ENCODE measurements around the gene ITGB2. TPM values are rescaled to one million over a fixed set of nuclear protein-coding genes. Genes with fewer than 3 reads are reported as not detected.

Gene ITGB2
- total and polyA plus RNA-seq, 2 donors (not counting 1 experiment from before 2014, with no cell fraction given), result 0.05 TPM; not detected in 1

DNA sequence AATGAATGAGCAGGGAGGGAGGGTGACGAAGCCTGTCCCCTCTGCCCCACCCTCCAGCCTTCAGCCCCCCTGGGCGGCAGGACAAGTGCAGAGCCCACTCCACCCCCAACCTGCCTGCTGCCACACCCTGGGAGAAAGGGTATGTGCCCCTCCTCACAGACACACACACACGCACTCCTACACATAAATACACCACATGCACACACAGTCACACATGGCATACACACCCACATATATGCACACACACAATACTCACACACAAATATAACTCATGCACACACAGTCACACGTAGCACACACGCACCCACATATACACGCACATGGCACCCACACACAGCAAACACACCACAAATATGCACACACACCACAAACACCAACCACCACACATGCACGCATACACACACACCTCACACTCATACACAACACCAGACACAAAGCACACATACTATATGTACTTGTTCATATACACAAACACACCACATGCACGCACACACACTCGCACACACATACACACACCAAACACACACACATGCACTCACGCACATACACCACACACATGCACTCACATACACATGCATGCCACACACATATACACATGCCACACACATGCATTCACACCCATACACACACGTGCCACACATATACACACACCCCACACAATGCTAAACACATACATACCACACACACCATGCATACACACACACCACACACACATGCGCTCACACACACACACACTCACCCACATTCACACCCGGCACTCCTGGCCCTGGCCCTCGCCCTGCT is 16.4 kb downstream of the ITGB2 start:
- H2AFZ ChIP-seq (ENCODE audit: low read length), result no peak overlapping the region
- H3K4me1 ChIP-seq (ENCODE audit: control insufficient read depth, extremely low read depth, insufficient read depth, low read length), result no peaks in the 10 kb centered on the region
- H3K9ac ChIP-seq (ENCODE audit: insufficient read depth, low read length), result no peak overlapping the region
- H3K27me3 ChIP-seq (ENCODE audit: control insufficient read depth, insufficient read depth, low read length), result peaks cover 22% of the 10 kb centered on the region
- no peaks in the 10 kb centered on the region for H3K79me2 ChIP-seq (ENCODE audit: control insufficient read depth, insufficient read depth, low read length)
- no peaks in the 10 kb centered on the region for H4K20me1 ChIP-seq (ENCODE audit: control insufficient read depth, extremely low read depth, insufficient read depth, low read length)
- H3K36me3 ChIP-seq (ENCODE audit: control insufficient read depth, insufficient read depth, low read length), result no peaks in the 10 kb centered on the region
- H3K9me3 ChIP-seq (ENCODE audit: control insufficient read depth, insufficient read depth, low read depth, low read length), result peaks cover 3% of the 10 kb centered on the region
- no peak for DNase-seq (ENCODE audit: low read depth in 2 of 2)
- H3K4me3 ChIP-seq (replicated peaks in 1 of 4; ENCODE audit: control extremely low read depth in 1 of 4, insufficient read depth in 1 of 4, low read depth in 3 of 4, low read length in 4 of 4), result no peak overlapping the region
- no peak overlapping the region for H3K4me2 ChIP-seq (ENCODE audit: extremely low read depth, insufficient read depth, low read length)
- H3K27ac ChIP-seq (ENCODE audit: insufficient read depth, low read length), result no peak overlapping the region
- TF ChIP-seq EZH2 (IDR thresholded peaks at IDR 0.05; ENCODE audit: low read length, missing control alignments), result no peak
- TF ChIP-seq, protein P1, sequence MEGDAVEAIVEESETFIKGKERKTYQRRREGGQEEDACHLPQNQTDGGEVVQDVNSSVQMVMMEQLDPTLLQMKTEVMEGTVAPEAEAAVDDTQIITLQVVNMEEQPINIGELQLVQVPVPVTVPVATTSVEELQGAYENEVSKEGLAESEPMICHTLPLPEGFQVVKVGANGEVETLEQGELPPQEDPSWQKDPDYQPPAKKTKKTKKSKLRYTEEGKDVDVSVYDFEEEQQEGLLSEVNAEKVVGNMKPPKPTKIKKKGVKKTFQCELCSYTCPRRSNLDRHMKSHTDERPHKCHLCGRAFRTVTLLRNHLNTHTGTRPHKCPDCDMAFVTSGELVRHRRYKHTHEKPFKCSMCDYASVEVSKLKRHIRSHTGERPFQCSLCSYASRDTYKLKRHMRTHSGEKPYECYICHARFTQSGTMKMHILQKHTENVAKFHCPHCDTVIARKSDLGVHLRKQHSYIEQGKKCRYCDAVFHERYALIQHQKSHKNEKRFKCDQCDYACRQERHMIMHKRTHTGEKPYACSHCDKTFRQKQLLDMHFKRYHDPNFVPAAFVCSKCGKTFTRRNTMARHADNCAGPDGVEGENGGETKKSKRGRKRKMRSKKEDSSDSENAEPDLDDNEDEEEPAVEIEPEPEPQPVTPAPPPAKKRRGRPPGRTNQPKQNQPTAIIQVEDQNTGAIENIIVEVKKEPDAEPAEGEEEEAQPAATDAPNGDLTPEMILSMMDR (conservative IDR thresholded peaks at IDR 0.05 in 1 of 2, IDR thresholded peaks at IDR 0.05 in 1 of 2; ENCODE audit: low read depth in 1 of 2, low read length in 2 of 2), result no peak

DNA sequence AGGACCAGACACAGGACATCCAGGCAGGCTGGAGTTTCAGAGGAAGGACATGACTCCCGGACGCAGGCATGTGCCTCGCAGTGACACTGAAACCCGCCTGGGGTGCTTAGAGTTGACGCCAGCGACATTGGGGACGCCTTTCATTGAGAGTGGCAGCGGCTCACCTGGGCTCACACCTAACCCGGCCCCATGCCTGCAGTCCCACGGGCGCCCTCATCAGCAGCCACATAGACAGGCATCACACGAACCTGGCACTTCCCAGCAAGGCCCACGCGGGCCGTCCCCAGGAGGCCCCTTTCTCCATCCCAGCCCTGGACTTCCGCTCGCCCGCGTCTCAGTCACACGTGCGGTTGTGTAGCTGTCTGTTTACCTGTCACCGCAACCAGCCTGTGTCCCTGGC is 17.0 kb downstream of the ITGB2 start:
- Histone ChIP-seq H3K27me3 (ENCODE audit: control insufficient read depth, insufficient read depth, low read length) (peaks cover 18% of the 10 kb centered on the region), H3K9ac (ENCODE audit: insufficient read depth, low read length) (no peak overlapping the region), H4K20me1 (ENCODE audit: control insufficient read depth, extremely low read depth, insufficient read depth, low read length) (no peaks in the 10 kb centered on the region), H3K4me3 (replicated peaks in 1 of 4; ENCODE audit: control extremely low read depth in 1 of 4, insufficient read depth in 1 of 4, low read depth in 3 of 4, low read length in 4 of 4) (no peak overlapping the region), H3K36me3 (ENCODE audit: control insufficient read depth, insufficient read depth, low read length) (no peaks in the 10 kb centered on the region), H2AFZ (ENCODE audit: low read length) (no peak overlapping the region), H3K27ac (ENCODE audit: insufficient read depth, low read length) (no peak overlapping the region), H3K4me1 (ENCODE audit: control insufficient read depth, extremely low read depth, insufficient read depth, low read length) (no peaks in the 10 kb centered on the region), H3K4me2 (ENCODE audit: extremely low read depth, insufficient read depth, low read length) (no peak overlapping the region), H3K9me3 (ENCODE audit: control insufficient read depth, insufficient read depth, low read depth, low read length) (peaks cover 3% of the 10 kb centered on the region), H3K79me2 (ENCODE audit: control insufficient read depth, insufficient read depth, low read length) (no peaks in the 10 kb centered on the region)
- no peak for DNase-seq (ENCODE audit: low read depth in 2 of 2)
- TF ChIP-seq, protein P1 (conservative IDR thresholded peaks at IDR 0.05 in 1 of 2, IDR thresholded peaks at IDR 0.05 in 1 of 2; ENCODE audit: low read depth in 1 of 2, low read length in 2 of 2), result no peak
- TF ChIP-seq EZH2 (IDR thresholded peaks at IDR 0.05; ENCODE audit: low read length, missing control alignments), result no peak

DNA sequence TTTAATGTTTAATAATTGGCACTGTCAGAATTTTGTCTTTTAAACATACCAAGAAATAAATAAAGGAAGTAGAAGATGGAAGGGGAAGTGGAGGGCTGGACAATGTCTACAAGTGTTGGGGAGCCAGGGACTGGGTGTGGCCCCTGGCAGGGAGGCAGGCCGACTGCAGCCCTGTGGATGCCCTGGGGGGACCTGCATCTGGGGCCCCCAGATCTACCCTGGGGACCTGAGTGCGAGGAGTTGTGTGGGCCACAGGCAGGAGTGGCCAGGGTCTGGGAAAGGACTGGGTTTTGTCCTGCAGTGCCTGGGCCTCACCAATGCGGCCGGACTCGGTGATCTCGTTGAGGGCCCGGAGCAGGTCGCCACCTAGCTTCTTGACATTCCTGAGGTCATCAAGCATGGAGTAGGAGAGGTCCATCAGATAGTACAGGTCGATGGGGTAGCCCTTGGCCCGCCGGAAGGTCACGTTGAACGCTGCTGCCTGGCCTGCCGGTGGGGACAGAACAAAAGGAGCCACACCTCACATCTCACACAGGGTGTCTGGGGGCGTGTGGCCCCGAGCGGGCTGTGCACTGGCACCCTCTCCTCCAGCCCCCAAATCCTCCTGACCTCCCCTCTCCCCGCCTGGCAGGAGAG is 17.5 kb downstream of the ITGB2 start:
- H3K27ac ChIP-seq (ENCODE audit: insufficient read depth, low read length), result no peak overlapping the region
- no peak overlapping the region for H3K9ac ChIP-seq (ENCODE audit: insufficient read depth, low read length)
- no peak overlapping the region for H3K4me2 ChIP-seq (ENCODE audit: extremely low read depth, insufficient read depth, low read length)
- H4K20me1 ChIP-seq (ENCODE audit: control insufficient read depth, extremely low read depth, insufficient read depth, low read length), result no peaks in the 10 kb centered on the region
- DNase-seq (ENCODE audit: low read depth in 2 of 2), result no peak
- H3K4me1 ChIP-seq (ENCODE audit: control insufficient read depth, extremely low read depth, insufficient read depth, low read length), result no peaks in the 10 kb centered on the region
- H3K79me2 ChIP-seq (ENCODE audit: control insufficient read depth, insufficient read depth, low read length), result no peaks in the 10 kb centered on the region
- H3K36me3 ChIP-seq (ENCODE audit: control insufficient read depth, insufficient read depth, low read length), result no peaks in the 10 kb centered on the region
- no peak overlapping the region for H3K4me3 ChIP-seq (replicated peaks in 1 of 4; ENCODE audit: control extremely low read depth in 1 of 4, insufficient read depth in 1 of 4, low read depth in 3 of 4, low read length in 4 of 4)
- no peak overlapping the region for H2AFZ ChIP-seq (ENCODE audit: low read length)
- peaks cover 3% of the 10 kb centered on the region for H3K9me3 ChIP-seq (ENCODE audit: control insufficient read depth, insufficient read depth, low read depth, low read length)
- H3K27me3 ChIP-seq (ENCODE audit: control insufficient read depth, insufficient read depth, low read length), result peaks cover 16% of the 10 kb centered on the region
- TF ChIP-seq, protein P1 (conservative IDR thresholded peaks at IDR 0.05 in 1 of 2, IDR thresholded peaks at IDR 0.05 in 1 of 2; ENCODE audit: low read depth in 1 of 2, low read length in 2 of 2), result no peak
- no peak for TF ChIP-seq EZH2 (IDR thresholded peaks at IDR 0.05; ENCODE audit: low read length, missing control alignments)

Data from fibroblast of lung (primary cell).